ENCODE measurements around the gene RAB40B.

The RAB40B gene

DNA sequence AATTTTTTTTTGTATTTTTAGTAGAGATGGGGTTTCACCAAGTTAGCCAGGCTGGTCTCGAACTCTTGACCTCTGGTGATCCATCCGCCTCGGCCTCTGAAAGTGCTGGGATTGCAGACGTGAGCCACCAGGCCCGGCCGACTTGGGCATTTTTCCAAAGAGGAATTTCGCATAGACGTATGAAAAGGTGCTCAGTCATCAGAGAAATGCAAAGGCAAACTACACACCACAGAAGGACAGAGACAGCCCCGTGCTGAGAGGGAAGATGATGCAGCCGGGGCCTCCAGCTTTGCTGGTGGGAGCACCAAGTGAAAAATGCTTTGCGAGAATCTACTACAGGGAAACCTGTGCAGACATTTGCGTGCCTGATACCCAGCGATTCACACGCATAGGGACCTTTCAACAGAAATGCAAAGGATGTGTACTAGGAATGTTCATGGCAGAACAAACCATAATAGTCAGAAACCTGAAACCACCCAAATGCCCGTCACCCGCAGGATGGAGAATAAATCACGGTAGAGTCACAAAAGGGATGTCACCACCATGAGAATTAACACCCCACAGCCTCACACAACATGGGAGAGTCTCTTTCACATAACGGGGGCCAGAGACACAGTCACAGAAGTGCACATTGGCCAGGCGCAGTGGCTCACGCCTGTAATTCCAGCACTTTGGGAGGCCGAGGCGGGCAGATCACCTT, 5.2 kb downstream of the RAB40B start:
- DNase-seq (ENCODE audit: extremely low read depth in 1 of 2, low read depth in 1 of 2) = no peak

DNA sequence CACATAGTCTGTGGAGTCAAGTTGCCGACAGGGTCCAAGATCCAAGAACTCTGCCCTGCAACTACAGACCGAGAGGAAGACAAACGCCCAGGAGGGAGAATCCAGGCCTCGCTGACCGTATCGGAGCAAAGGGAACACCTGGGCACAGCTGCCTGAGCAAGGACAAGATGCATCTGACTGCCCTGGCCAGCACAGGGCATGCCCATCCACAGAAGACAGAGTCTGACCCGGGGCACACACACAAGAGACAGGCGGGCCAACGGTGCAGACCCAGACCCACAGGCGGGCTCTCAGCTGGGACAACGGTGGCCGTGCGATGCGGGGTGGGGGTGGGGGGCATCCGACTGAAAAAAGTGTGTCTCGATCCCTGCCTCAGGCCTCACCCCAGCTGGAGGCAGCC, 6.2 kb downstream of the RAB40B start:
- DNase-seq (ENCODE audit: extremely low read depth in 1 of 2, low read depth in 1 of 2) = no peak

DNA sequence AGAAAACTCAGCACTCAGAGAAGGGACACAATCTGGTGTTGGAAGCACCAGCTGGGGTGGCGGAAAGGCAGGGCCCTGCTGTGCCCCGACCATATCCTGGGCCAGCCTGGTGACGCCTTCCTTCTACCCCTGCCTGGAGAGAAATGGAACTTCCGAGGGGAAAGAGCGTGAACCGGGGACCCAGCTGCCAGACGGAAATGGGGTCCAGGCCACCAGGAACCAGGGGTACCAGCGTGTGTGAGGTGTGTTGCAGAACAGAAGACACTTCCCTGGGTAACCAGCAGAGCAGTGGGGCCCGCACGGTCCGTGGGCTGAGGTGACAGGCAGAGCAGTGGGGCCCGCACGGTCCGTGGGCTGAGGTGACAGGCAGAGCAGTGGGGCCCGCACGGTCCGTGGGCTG, 6.8 kb downstream of the RAB40B start:
- DNase-seq (ENCODE audit: extremely low read depth in 1 of 2, low read depth in 1 of 2) = no peak

DNA sequence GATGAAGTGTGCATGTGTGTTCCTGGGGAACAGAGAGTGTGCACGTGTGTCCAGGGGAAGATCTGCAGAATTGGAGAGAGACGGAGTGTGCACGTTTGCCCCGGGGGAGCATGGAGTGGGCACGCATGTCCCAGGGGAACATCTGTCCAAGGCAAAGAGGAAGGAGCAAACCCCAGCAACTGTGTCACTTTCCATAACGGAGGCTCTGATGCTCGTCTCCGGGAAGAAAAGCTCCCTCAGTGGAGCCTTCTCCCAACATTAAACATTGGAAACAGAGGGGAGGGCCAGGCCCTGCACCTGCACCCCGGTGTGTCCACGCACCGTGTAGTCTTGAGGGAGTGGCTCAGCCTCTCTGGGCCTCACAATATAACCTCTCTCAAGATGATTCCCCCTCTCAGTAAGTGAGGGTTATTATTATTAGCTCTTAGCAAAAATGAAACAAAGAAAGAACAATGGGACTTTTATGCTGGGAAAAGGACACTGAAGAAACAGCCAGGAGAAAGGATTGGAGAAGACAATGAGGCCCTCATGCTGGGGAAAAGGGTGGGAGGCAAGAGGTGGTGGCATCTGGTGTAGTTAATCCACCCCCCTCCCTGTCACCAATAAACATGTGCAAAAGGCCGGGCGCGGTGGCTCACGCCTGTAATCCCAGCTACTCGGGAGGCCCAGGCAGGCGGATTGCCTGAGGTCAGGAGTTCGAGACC, 7.6 kb downstream of the RAB40B start:
- no peak for DNase-seq (ENCODE audit: extremely low read depth in 1 of 2, low read depth in 1 of 2)

- no peak for DNase-seq (ENCODE audit: extremely low read depth in 1 of 2, low read depth in 1 of 2)
Observed at GRCh38 chr17:82689077-82689476, 9.4 kb downstream of the RAB40B start.

DNA sequence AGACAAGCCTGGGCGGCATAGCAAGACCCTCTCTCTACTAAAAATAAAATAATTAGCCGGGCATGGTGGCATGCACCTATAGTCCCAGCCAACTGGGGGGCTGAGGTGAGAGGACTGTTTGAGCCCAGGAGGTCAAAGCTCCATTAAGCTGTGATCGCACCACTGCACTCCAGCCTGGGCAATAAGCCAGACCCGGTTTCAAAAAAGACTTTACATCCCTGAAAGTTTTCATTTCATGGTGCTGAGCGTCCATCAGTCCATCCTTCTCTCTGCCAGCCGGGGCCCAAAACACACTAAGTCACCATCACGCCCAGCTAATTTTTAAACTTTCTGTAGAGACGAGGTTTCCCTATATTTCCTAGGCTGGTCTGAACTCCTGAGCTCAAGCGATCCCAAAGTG, 10.6 kb downstream of the RAB40B start:
- no peak for DNase-seq (ENCODE audit: extremely low read depth in 1 of 2, low read depth in 1 of 2)

GRCh38 chr17:82687375-82687861, 11.1 kb downstream of the RAB40B start:
- no peak for DNase-seq (ENCODE audit: extremely low read depth in 1 of 2, low read depth in 1 of 2)

DNA sequence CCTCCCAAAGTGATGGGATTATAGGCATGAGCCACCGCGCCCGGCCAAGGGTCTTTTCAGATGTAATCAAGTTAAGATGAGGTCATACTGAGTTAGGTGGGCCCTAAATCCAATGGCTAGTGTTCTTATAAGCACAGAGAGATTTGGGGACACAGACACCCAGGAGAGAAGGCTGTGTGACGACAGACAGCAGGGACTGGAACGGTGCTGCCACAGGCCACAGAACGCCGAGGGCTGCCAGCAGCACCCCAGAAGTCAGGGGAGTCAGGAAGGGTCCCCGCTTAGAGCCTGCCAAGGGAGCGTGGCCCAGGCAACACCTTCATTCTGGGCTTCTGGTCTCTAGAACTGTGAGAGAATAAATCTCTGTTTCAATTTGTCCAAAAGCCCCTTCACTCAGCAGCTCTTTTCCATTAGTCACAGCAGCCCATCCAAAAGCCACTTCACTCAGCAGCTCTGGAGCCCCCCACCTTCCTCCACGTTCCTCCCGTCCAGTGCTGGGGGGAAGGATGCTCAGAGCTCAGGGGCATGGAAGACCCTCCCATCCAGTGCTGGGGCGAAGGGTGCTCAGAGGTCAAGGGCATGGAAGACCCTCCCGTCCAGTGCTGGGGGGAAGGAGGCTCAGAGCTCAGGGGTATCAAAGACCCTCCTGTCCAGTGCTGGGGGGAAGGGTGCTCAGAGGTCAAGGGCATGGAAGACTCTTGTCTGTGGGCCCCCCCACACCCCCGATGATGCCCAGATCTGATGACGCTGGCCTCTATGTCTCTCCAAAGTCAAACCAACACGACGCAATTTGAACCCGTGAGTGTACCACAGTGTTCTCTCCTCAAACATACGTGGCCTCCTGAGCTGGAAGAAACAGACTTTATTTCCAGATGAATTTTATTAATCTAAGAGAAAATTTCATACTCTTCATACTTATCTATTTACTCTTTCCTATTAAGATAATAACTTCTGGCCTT, 11.9 kb downstream of the RAB40B start:
- no peak for DNase-seq (ENCODE audit: extremely low read depth in 1 of 2, low read depth in 1 of 2)

- DNase-seq (ENCODE audit: extremely low read depth in 1 of 2, low read depth in 1 of 2) = no peak
Observed at GRCh38 chr17:82685291-82685690, 13.2 kb downstream of the RAB40B start.

GRCh38 chr17:82684228-82684841, 14.2 kb downstream of the RAB40B start:
- no peak for DNase-seq (ENCODE audit: extremely low read depth in 1 of 2, low read depth in 1 of 2)

- no peak for DNase-seq (ENCODE audit: extremely low read depth in 1 of 2, low read depth in 1 of 2)
Observed at GRCh38 chr17:82683534-82683933, 15.0 kb downstream of the RAB40B start.

GRCh38 chr17:82681547-82681946, 17.0 kb downstream of the RAB40B start:
- DNase-seq (ENCODE audit: extremely low read depth in 1 of 2, low read depth in 1 of 2) = no peak

DNA sequence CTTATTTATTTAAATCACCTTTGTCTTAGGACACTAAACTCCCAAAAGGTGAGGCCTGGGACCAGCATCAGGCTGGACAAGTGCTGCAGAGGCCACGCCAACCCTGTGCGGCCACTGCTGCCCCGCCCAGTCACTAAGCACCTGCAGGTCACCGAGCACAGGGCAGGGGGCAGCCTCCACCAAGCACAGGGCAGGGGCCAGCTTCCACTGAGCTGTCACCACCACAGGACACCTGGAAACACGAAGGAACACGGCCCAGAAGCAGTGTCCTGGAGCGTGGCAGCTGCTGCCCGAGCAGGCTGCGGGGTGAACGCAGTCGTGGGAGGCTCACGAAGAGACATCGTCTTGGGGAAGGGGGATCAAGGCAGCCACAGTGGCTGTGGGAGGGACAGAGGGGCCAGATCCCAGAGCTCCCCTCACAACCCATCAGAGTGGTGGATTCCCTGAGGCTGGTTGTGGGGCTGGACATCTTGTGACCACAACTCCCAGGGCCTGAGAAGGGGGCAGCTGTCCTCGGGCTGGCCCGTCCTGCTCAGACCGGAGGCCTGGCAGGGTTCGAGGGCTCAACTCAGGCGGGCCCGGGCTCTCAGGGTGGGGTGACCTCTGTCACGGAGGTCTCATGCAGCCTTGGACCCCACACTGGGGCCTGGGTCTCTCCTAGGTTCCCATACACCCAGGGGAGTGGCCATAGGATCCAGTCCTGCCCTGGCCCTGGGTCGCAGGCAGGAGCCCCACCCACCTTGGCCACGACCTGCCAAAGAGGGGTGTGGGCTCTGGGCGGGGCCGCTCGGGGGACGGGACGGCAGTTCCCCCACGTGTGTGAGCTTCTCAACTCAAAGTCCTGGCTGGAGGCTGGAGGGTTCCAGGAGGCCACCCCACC, 18.7 kb downstream of the RAB40B start:
- DNase-seq (ENCODE audit: extremely low read depth in 1 of 2, low read depth in 1 of 2) = no peak

DNA sequence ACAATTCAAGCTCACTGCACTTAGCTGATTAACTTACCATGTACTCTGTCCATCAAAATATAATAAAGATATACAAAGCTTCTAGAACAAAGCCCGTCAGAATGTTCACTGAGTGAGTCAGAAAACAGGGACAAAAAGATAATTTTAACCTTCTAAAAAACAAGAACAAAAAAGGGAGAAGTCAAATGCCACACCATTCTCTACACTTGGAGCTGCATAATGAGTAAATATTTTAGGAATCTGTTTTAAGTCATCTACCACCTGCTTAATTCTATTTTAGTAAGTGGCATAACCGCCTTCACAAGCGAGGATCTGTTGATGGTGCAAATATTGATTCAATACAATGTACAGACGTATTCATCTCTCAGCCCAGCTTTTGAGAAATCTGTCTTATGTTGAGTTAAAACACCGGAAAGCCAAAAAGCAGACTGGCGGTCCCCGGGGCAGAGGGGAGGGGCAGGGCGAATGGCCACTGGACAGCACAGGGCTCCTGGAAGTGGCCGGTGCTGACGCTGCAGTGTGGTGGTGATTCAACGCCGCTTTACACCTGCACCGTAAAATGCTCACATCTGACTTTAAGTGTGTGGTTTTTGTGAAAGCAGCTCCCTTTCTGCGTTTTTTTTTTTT, 20.1 kb downstream of the RAB40B start:
- DNase-seq (ENCODE audit: extremely low read depth in 1 of 2, low read depth in 1 of 2) = no peak

DNA sequence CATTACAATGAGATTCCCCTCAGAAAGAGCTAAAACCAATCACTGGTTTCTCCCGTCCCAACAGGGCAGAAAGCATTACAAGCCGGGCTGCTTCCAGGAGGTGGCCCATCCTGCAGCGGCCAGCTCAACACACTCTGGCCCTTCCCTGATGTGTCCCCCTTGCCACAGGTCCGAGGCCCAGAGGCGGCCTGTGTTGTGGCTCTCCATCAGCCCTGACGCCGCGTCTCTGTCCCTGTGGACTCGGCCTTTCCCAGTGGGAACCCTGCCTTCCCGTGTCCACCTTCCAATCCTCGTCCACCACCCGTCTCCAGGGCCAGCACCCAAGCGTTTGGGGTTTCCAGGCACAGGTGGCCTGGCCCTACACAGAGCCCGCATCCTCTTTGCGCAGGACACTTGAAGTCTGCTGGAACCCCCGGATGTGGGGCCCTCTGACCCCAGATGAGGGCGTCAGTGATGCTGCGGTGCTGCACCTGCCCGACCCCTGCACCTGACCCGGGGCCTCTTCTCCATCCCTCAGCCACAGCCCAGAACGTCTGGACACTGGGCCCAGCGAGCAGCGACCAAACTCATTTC, 21.1 kb downstream of the RAB40B start:
- DNase-seq (ENCODE audit: extremely low read depth in 1 of 2, low read depth in 1 of 2) = no peak

- no peak for DNase-seq (ENCODE audit: extremely low read depth in 1 of 2, low read depth in 1 of 2)
Observed at GRCh38 chr17:82675476-82676245, 22.8 kb downstream of the RAB40B start.

GRCh38 chr17:82674656-82675475, 23.6 kb downstream of the RAB40B start:
- no peak for DNase-seq (ENCODE audit: extremely low read depth in 1 of 2, low read depth in 1 of 2)
